Mesodermal cell (in vitro differentiated cells): ENCODE measurements around the gene KRT86.
"Not testable (repeated sequence)": the region's sequence is repeated elsewhere in the genome, so short reads cannot be mapped to it uniquely, and the experiment has no call there.

Experiments used
- H3K27ac ChIP-seq: 2 replicates; pipeline ENCODE4 v1.7.0; 2013; ENCODE audit warnings: mild to moderate bottlenecking, low read depth, low read length, moderate library complexity; ENCODE audit not compliant: severe bottlenecking
- H3K36me3 ChIP-seq: 2 replicates; pipeline ENCODE4 v1.7.1; 2013; ENCODE audit warnings: mild to moderate bottlenecking, low read length, moderate library complexity; ENCODE audit not compliant: control insufficient read depth, insufficient read depth
- H3K4me1 ChIP-seq: one replicate; pipeline ENCODE4 v1.7.1; 2013; ENCODE audit warnings: mild to moderate bottlenecking, low read length; ENCODE audit not compliant: insufficient read depth, control insufficient read depth, poor library complexity, severe bottlenecking
- H3K4me3 ChIP-seq: 2 replicates; pipeline ENCODE4 v1.7.0; 2013; ENCODE audit warnings: low read length, control low read depth, mild to moderate bottlenecking; ENCODE audit not compliant: insufficient read depth, poor library complexity, severe bottlenecking; ENCODE audit errors: extremely low read depth
- H3K9me3 ChIP-seq: 2 replicates; pipeline ENCODE4 v1.7.1; 2013; ENCODE audit warnings: mild to moderate bottlenecking, low read length, moderate library complexity; ENCODE audit not compliant: control insufficient read depth
- WGBS, 2 experiments: methylation state at CpG; one replicate each; pipeline ENCODE4 v1.1.5; 2013; ENCODE audit warnings: missing lambda C conversion rate in 2 of 2; ENCODE audit not compliant: insufficient coverage in 2 of 2; 5-methylcytosine and 5-hydroxymethylcytosine counted together

Gene KRT86

GRCh38 chr12:52334185-52334584 is 59.7 kb downstream of the KRT86 start:
- WGBS, 2 experiments: 100% methylated on average over 1 of the region's 3 CpGs; no CpG with 5 or more reads in 1 of the 2 experiments
- no peak overlapping the region for H3K27ac ChIP-seq
- H3K4me1 ChIP-seq: no peaks in the 10 kb centered on the region
- H3K9me3 ChIP-seq: no peaks in the 10 kb centered on the region
- no peaks in the 10 kb centered on the region for H3K36me3 ChIP-seq
- no peak overlapping the region for H3K4me3 ChIP-seq

- 97 to 100% methylated on average over 2 to 3 of the region's 4 CpGs for WGBS, 2 experiments
- Histone ChIP-seq H3K4me3 (no peak overlapping the region), H3K27ac (no peak overlapping the region), H3K36me3 (no peaks in the 10 kb centered on the region), H3K4me1 (no peaks in the 10 kb centered on the region), H3K9me3 (no peaks in the 10 kb centered on the region)
Observed at GRCh38 chr12:52335598-52336262, 61.3 kb downstream of the KRT86 start.

- no peaks in the 10 kb centered on the region for H3K9me3 ChIP-seq
- H3K36me3 ChIP-seq: no peaks in the 10 kb centered on the region
- no peak overlapping the region for H3K4me3 ChIP-seq
- no peak overlapping the region for H3K27ac ChIP-seq
- H3K4me1 ChIP-seq: no peaks in the 10 kb centered on the region
- no CpG with 5 or more reads among the region's 2 CpGs for WGBS, 2 experiments
Observed at GRCh38 chr12:52336641-52337040, 62.2 kb downstream of the KRT86 start.

GRCh38 chr12:52337054-52337453 is 62.6 kb downstream of the KRT86 start:
- WGBS, 2 experiments: no CpG with 5 or more reads among the region's 1 CpG

GRCh38 chr12:52338241-52338960 is 64.0 kb downstream of the KRT86 start:
- no peak overlapping the region for H3K27ac ChIP-seq
- H3K36me3 ChIP-seq: no peaks in the 10 kb centered on the region
- H3K9me3 ChIP-seq: peaks cover 4% of the 10 kb centered on the region
- WGBS, 2 experiments: 85 to 91% methylated on average over 10 of the region's 10 CpGs
- H3K4me1 ChIP-seq: no peaks in the 10 kb centered on the region
- H3K4me3 ChIP-seq: no peak overlapping the region

More at GRCh38 chr12:52337054-52337453, 62.6 kb downstream of the KRT86 start:
- H3K27ac ChIP-seq: no peak overlapping the region
- H3K36me3 ChIP-seq: no peaks in the 10 kb centered on the region
- no peaks in the 10 kb centered on the region for H3K4me1 ChIP-seq
- H3K9me3 ChIP-seq: no peaks in the 10 kb centered on the region
- H3K4me3 ChIP-seq: no peak overlapping the region

GRCh38 chr12:52341066-52341580 is 66.7 kb downstream of the KRT86 start:
- Histone ChIP-seq H3K9me3 (peaks cover 10% of the 10 kb centered on the region), H3K36me3 (no peaks in the 10 kb centered on the region), H3K4me1 (peaks cover 5% of the 10 kb centered on the region), H3K4me3 (no peak overlapping the region), H3K27ac (no peak overlapping the region)
- WGBS, 2 experiments: 88 to 93% methylated on average over 8 to 12 of the region's 14 CpGs

GRCh38 chr12:52342781-52343490 is 68.5 kb downstream of the KRT86 start:
- WGBS, 2 experiments: 79 to 92% methylated on average over 2 of the region's 2 CpGs
- peaks cover 5% of the 10 kb centered on the region for H3K4me1 ChIP-seq
- H3K27ac ChIP-seq: no peak overlapping the region
- no peaks in the 10 kb centered on the region for H3K36me3 ChIP-seq
- H3K9me3 ChIP-seq: peaks cover 10% of the 10 kb centered on the region
- no peak overlapping the region for H3K4me3 ChIP-seq

- H3K27ac ChIP-seq: no peak overlapping the region
- H3K9me3 ChIP-seq: peaks cover 10% of the 10 kb centered on the region
- peaks cover 5% of the 10 kb centered on the region for H3K4me1 ChIP-seq
- H3K4me3 ChIP-seq: no peak overlapping the region
- WGBS, 2 experiments: 80 to 100% methylated on average over 1 of the region's 2 CpGs
- H3K36me3 ChIP-seq: no peaks in the 10 kb centered on the region
Observed at GRCh38 chr12:52343550-52343949, 69.1 kb downstream of the KRT86 start.

GRCh38 chr12:52344111-52344510 is 69.7 kb downstream of the KRT86 start:
- 91 to 92% methylated on average over 10 to 11 of the region's 12 CpGs for WGBS, 2 experiments
- Histone ChIP-seq H3K9me3 (peaks cover 10% of the 10 kb centered on the region), H3K27ac (no peak overlapping the region), H3K4me1 (peaks cover 5% of the 10 kb centered on the region), H3K36me3 (no peaks in the 10 kb centered on the region), H3K4me3 (no peak overlapping the region)

GRCh38 chr12:52345041-52345440 is 70.6 kb downstream of the KRT86 start:
- not testable (repeated sequence) for H3K4me3 ChIP-seq, H3K9me3 ChIP-seq, H3K4me1 ChIP-seq, H3K27ac ChIP-seq, H3K36me3 ChIP-seq
- 95 to 96% methylated on average over 2 to 8 of the region's 8 CpGs for WGBS, 2 experiments
